Thyroid gland (tissue), 4 donors: ENCODE measurements around the gene NECAB2. TPM values are rescaled to one million over a fixed set of nuclear protein-coding genes. Genes with fewer than 3 reads are reported as not detected.

Source experiments
- DNase-seq, 2 donors: peaks; one replicate each; pipeline ENCODE4 v3.0.0-alpha.2; 2019
- H3K27ac ChIP-seq, 3 donors: fragments of 200-600 bp; sonication (generic); 1 replicate in 2 of 3; 2 replicates in 1 of 3; pipeline ENCODE4 v1.5.1; 2016 to 2019; ENCODE audit warnings: mild to moderate bottlenecking in 1 of 3, moderate library complexity in 1 of 3
- H3K27me3 ChIP-seq: fragments of 200-600 bp; sonication (generic); one replicate; pipeline ENCODE4 v1.5.1; 2019
- H3K36me3 ChIP-seq, 2 donors: fragments of 200-600 bp; sonication (generic); one replicate each; pipeline ENCODE4 v1.5.1; 2016 to 2019
- H3K4me1 ChIP-seq, 2 donors: fragments of 200-600 bp; sonication (generic); one replicate each; pipeline ENCODE4 v1.5.1; 2017 to 2019
- H3K4me3 ChIP-seq, 3 donors: fragments of 200-600 bp; sonication (generic); replicated peaks in 1 of 3; 1 replicate in 2 of 3; 2 replicates in 1 of 3; pipeline ENCODE4 v1.5.1; 2016; ENCODE audit warnings: mild to moderate bottlenecking in 1 of 3
- H3K9me3 ChIP-seq: fragments of 200-600 bp; sonication (generic); one replicate; pipeline ENCODE4 v1.5.1; 2017
- POLR2A ChIP-seq, 2 donors: fragments of 450-650 bp; IDR thresholded peaks; one replicate each; pipeline ENCODE4 v1.6.1; 2017; ENCODE audit warnings: antibody characterized with exemption in 2 of 2, mild to moderate bottlenecking in 2 of 2, moderate library complexity in 1 of 2
- WGBS, 2 donors: methylation state at CpG; one replicate each; pipeline ENCODE4 v1.1.5; 2017; 5-methylcytosine and 5-hydroxymethylcytosine counted together
- intact Hi-C: fragments of 100-400 bp; cut with DNase I; formaldehyde crosslinking; loops from one replicate; pipeline ENCODE4 v1.15.1; 2023
- total RNA-seq, 4 donors: library from RNA; depleted of rRNA; stranded (reverse); fragments of >200 nt; gene quantifications; one replicate each; pipeline ENCODE4 v1.2.3, GENCODE V29; 2016
- TF ChIP-seq, protein P1 (sequence below), 6 experiments: fragments of 200-600 bp in 3 of 6; fragments of 450-650 bp in 3 of 6; sonication (generic) in 3 of 6; IDR thresholded peaks; one replicate each; pipeline ENCODE4 v1.5.1; 2016 to 2019; ENCODE audit warnings: antibody characterized with exemption in 6 of 6, mild to moderate bottlenecking in 2 of 6, inconsistent platforms in 1 of 6, moderate library complexity in 1 of 6

The NECAB2 gene
- total RNA-seq, 4 donors from 2014 or later, result 0.63 to 0.94 TPM; not detected in 2

DNA sequence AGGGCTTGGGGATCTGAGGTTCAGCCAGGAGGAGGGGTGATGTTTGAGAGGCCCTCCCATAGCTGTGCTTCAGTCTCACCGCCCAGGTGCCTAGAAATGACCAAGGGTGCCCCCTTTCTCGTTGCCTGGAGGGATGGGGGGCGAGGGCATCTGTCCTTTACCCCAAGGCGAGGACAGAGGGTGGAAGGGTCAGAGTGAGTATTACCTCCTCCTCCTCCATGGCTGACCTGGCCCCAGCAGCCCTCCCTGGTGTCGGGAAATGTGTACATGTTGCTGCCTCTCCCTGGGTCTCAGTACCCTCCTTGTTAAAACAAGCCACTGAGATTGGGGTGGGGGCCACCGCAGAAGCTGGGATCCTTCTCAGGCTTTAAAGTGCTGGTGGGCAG is 2.4 kb downstream of the NECAB2 start:
- no peak overlapping the region for H3K4me3 ChIP-seq
- no peak for DNase-seq
- no peak for TF ChIP-seq POLR2A (IDR thresholded peaks at IDR 0.05)
- TF ChIP-seq, protein P1, sequence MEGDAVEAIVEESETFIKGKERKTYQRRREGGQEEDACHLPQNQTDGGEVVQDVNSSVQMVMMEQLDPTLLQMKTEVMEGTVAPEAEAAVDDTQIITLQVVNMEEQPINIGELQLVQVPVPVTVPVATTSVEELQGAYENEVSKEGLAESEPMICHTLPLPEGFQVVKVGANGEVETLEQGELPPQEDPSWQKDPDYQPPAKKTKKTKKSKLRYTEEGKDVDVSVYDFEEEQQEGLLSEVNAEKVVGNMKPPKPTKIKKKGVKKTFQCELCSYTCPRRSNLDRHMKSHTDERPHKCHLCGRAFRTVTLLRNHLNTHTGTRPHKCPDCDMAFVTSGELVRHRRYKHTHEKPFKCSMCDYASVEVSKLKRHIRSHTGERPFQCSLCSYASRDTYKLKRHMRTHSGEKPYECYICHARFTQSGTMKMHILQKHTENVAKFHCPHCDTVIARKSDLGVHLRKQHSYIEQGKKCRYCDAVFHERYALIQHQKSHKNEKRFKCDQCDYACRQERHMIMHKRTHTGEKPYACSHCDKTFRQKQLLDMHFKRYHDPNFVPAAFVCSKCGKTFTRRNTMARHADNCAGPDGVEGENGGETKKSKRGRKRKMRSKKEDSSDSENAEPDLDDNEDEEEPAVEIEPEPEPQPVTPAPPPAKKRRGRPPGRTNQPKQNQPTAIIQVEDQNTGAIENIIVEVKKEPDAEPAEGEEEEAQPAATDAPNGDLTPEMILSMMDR (IDR thresholded peaks at IDR 0.05), result no peak
- no peaks in the 10 kb centered on the region for H3K27me3 ChIP-seq
- WGBS, 2 donors, result 85 to 86% methylated on average over 6 of the region's 6 CpGs
- H3K36me3 ChIP-seq, result peaks cover 0 to under 1% of the 10 kb centered on the region in 2 donors
- H3K9me3 ChIP-seq, result no peaks in the 10 kb centered on the region
- H3K27ac ChIP-seq, result no peak overlapping the region
- H3K4me1 ChIP-seq, result peaks cover 0 to 4% of the 10 kb centered on the region in 2 donors
- intact Hi-C loops, result no loop called here

DNA sequence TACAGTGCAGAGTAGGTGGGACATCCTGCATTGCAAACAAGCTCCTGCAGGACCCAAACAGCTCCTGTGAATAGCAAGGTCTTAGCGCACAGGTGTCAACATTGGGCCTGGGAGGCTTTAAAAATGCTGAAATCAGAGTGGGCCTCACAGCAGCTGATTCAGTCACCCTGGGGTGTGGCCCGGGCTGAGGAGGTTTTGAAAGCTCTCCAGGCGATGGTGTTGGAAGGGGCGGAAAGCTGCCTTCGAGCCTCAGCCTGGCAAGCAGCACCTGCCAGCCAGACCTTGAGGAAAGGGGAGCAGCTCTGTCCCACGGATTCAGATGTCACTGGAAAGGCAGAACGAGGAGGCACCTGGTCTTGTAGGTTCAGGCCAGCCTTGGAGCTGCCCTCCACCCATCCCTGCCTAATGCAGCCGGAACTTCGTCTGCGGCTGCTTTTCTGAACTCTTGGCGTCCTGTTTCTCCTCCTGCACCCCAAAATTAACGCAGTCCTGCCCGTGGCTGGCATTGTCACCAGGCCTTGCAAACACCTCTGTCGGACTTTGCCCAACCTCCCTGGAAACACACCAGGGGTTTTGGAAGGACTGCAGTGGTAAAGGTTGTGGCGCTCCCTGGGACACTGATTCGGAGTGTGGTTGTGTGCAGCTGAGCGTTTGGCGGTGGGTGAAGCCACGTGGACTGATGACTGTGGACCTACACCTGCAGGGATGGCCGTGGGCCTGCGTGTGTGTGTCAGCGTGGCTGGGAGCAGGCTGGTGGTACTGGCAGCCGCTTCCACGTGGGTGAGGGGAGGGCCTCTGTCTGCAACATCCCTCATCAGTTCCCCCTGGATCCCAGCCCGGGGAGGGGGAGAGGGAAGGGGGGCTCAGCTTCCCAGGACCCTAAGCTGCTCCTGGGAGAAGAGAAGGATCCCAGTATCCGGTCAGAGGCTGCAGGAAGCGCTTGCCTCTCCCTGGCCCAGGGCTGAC is 3.4 kb downstream of the NECAB2 start:
- 80 to 81% methylated on average over 19 to 27 of the region's 27 CpGs for WGBS, 2 donors
- H3K36me3 ChIP-seq, result no peaks in the 10 kb centered on the region

DNA sequence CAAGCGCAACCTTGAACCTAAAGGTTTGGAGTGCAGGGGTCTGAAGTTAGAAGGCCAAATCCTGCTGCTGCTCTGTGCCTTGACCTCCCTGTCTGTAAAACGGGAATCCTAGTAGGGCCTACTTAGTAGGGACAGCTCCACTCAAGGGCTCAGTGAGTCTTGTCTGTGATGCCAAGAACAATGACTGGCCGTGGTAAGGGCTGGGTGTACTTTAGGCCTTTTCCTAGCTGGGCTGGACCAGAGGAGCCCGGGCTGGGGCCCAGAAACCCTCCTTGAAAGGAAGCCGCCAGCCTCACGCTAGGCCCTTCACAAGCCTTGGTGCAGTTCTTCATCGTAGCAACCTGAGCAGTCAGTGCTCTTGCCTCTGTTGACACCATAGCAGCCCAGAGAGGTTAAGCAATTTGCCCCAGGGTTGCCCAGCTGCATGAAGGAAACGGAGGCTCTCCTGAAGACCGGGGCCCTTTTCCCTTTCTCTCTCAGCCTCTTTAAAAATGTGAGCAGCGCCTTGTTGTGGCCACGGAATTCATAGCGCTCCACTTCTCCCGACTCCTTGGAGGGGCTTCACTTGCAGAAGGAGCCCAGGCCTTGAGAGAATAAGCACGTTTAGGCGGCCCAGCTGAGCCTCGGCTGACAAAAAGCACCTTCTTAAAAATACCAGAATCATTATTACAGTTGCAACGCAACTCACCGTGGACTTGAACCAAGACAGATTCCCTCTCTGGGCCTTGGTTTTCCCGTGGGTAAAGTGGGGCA is 4.4 kb downstream of the NECAB2 start:
- Histone ChIP-seq H3K36me3 (no peaks in the 10 kb centered on the region), H3K27me3 (no peaks in the 10 kb centered on the region), H3K4me1 (peaks cover 0 to 4% of the 10 kb centered on the region in 2 donors), H3K9me3 (no peaks in the 10 kb centered on the region), H3K4me3 (no peak overlapping the region), H3K27ac (no peak overlapping the region)
- no peak for TF ChIP-seq POLR2A (IDR thresholded peaks at IDR 0.05)
- TF ChIP-seq, protein P1 (IDR thresholded peaks at IDR 0.05), result no peak
- intact Hi-C loops, result no loop called here
- DNase-seq, result no peak
- WGBS, 2 donors, result 78 to 87% methylated on average over 18 to 19 of the region's 19 CpGs

More for the DNA sequence above, 3.4 kb downstream of the NECAB2 start:
- Histone ChIP-seq H3K27ac (no peak overlapping the region), H3K9me3 (no peaks in the 10 kb centered on the region), H3K4me3 (no peak overlapping the region), H3K4me1 (peaks cover 0 to 4% of the 10 kb centered on the region in 2 donors), H3K27me3 (no peaks in the 10 kb centered on the region)
- no peak for DNase-seq
- intact Hi-C loops, result no loop called here
- TF ChIP-seq, protein P1 (IDR thresholded peaks at IDR 0.05), result no peak
- TF ChIP-seq POLR2A (IDR thresholded peaks at IDR 0.05), result no peak

DNA sequence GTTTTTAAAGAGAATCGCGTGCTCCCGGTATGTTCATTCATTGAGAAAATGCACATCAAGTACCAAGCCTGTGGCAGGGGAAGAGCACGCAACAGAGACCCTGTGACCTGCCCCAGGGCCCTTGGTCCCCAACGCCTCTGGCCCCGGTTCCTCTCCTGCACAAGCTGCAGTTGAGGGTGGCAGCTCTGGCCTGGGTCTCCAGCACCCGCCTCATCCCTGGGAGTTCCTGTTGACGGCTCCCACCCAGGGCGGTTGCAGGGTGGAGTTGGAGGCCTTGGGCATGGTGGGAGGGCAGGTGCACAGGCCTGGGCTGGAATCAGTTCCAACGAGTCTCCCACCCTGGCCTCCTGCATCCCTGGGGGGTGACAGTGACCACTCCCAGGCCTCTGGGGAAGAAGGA is 5.0 kb downstream of the NECAB2 start:
- no peaks in the 10 kb centered on the region for H3K27me3 ChIP-seq
- no peak overlapping the region for H3K4me3 ChIP-seq
- H3K9me3 ChIP-seq, result no peaks in the 10 kb centered on the region
- no peaks in the 10 kb centered on the region for H3K36me3 ChIP-seq
- 74 to 90% methylated on average over 6 to 10 of the region's 10 CpGs for WGBS, 2 donors
- H3K27ac ChIP-seq, result no peak overlapping the region
- DNase-seq, result no peak
- intact Hi-C loops, result no loop called here
- H3K4me1 ChIP-seq, result peaks cover 0 to 4% of the 10 kb centered on the region in 2 donors
- no peak for TF ChIP-seq POLR2A (IDR thresholded peaks at IDR 0.05)
- TF ChIP-seq, protein P1 (IDR thresholded peaks at IDR 0.05), result no peak
